Activated CD8-positive, alpha-beta T cell treated with anti-CD3 and anti-CD28 coated beads for 36 hours (primary cell): ENCODE results near the gene TNS4. TPM values are rescaled to one million over a fixed set of nuclear protein-coding genes. Genes with fewer than 3 reads are reported as not detected.

ENCODE experiments used
- ATAC-seq: fragments of 200-7000 bp; cut with Tn5 transposase; one replicate; pipeline ENCODE4 v1.10.0; 2021; ENCODE audit warnings: mild to moderate bottlenecking, moderate library complexity
- CTCF ChIA-PET: fragments of 350-600 bp; sonication (Branson Sonifier 250); formaldehyde crosslinking; loops from one replicate; lab custom pipeline; 2021; ENCODE audit warnings: antibody characterized with exemption; lab: Charles Lee
- POLR2A ChIA-PET: fragments of 350-600 bp; sonication (Branson Sonifier 250); formaldehyde crosslinking; loops from one replicate; lab custom pipeline; 2021; ENCODE audit warnings: antibody characterized with exemption; lab: Charles Lee
- DNase-seq: peaks from one replicate; pipeline ENCODE4 v3.0.0-alpha.2; 2020
- H3K27ac Mint-ChIP-seq: one replicate; pipeline ENCODE4 v1.8.0; 2021; ENCODE audit warnings: mild to moderate bottlenecking, mixed read lengths
- H3K27me3 Mint-ChIP-seq: one replicate; pipeline ENCODE4 v1.8.0; 2021; ENCODE audit warnings: mixed read lengths
- H3K36me3 Mint-ChIP-seq: one replicate; pipeline ENCODE4 v1.8.0; 2021; ENCODE audit warnings: low read depth, mixed read lengths
- H3K4me1 Mint-ChIP-seq: one replicate; pipeline ENCODE4 v1.8.0; 2021; ENCODE audit warnings: low read depth, mixed read lengths
- H3K4me3 Mint-ChIP-seq: one replicate; pipeline ENCODE4 v1.8.0; 2021; ENCODE audit warnings: mild to moderate bottlenecking, moderate library complexity, mixed read lengths
- H3K9me3 Mint-ChIP-seq: one replicate; pipeline ENCODE4 v1.8.0; 2021; ENCODE audit warnings: mixed read lengths
- CTCF ChIP-seq: fragments of 200-600 bp; IDR thresholded peaks from one replicate; pipeline ENCODE4 v1.8.0; 2022; ENCODE audit warnings: antibody characterized with exemption, mild to moderate bottlenecking
- intact Hi-C: fragments of 100-400 bp; cut with micrococcal nuclease; formaldehyde crosslinking; loops from one replicate; pipeline ENCODE4 v1.10.0; 2022
- total RNA-seq, 2 experiments: library from RNA; stranded (reverse); gene quantifications; one replicate each; pipeline ENCODE4 v1.2.3, GENCODE V29; 2021

TNS4 gene
- total RNA-seq, 2 experiments from 2014 or later = 5.8 to 6.3 TPM

- intact Hi-C loops = no loop called here
- Mint-ChIP-seq H3K4me1 (peaks cover 32% of the 10 kb centered on the region), H3K27ac (no peak overlapping the region), H3K27me3 (peaks cover 4% of the 10 kb centered on the region), H3K4me3 (no peak overlapping the region), H3K36me3 (no peaks in the 10 kb centered on the region), H3K9me3 (no peaks in the 10 kb centered on the region)
- POLR2A ChIA-PET = interaction anchor here (0.8 to 0.9 kb wide), 2 partner anchors 84 to 99 kb away, joined by 3 to 4 read pairs; no protein-coding TSS in a partner anchor
- no peak for ATAC-seq
- TF ChIP-seq CTCF = no peak
- DNase-seq = no peak
- CTCF ChIA-PET = interaction anchor here (0.8 to 7.0 kb wide), 4 partner anchors 28 to 113 kb away, joined by 3 to 34 read pairs (median 10); no protein-coding TSS in a partner anchor
Observed at GRCh38 chr17:40448213-40448638, 53.2 kb downstream of the TNS4 start.

- no peak for ATAC-seq
- intact Hi-C loops = no loop called here
- no peak overlapping the region for H3K27ac Mint-ChIP-seq
- no peak for TF ChIP-seq CTCF
- no peak for DNase-seq
- H3K9me3 Mint-ChIP-seq = no peaks in the 10 kb centered on the region
- H3K4me3 Mint-ChIP-seq = no peak overlapping the region
- peaks cover 32% of the 10 kb centered on the region for H3K4me1 Mint-ChIP-seq
- ChIA-PET CTCF (interaction anchor here (0.6 to 7.0 kb wide), 6 partner anchors 15 to 113 kb away, joined by 3 to 34 read pairs (median 8); no protein-coding TSS in a partner anchor), POLR2A (interaction anchor here (0.7 to 1.8 kb wide), 3 partner anchors 15 to 248 kb away, joined by 3 to 7 read pairs (median 4); no protein-coding TSS in a partner anchor)
- peaks cover 4% of the 10 kb centered on the region for H3K27me3 Mint-ChIP-seq
- H3K36me3 Mint-ChIP-seq = no peaks in the 10 kb centered on the region
Observed at GRCh38 chr17:40447806-40448205, 53.6 kb downstream of the TNS4 start.

GRCh38 chr17:40447148-40447644, 54.2 kb downstream of the TNS4 start:
- ChIA-PET CTCF (interaction anchor here (0.6 to 7.0 kb wide), 6 partner anchors 8 to 114 kb away, joined by 3 to 34 read pairs (median 8); no protein-coding TSS in a partner anchor), POLR2A (interaction anchor here (0.6 to 1.8 kb wide), 4 partner anchors 9 to 248 kb away, joined by 3 to 7 read pairs (median 4); no protein-coding TSS in a partner anchor)
- Mint-ChIP-seq H3K27ac (no peak overlapping the region), H3K9me3 (no peaks in the 10 kb centered on the region), H3K4me1 (peaks cover 32% of the 10 kb centered on the region), H3K36me3 (no peaks in the 10 kb centered on the region), H3K27me3 (peaks cover 7% of the 10 kb centered on the region), H3K4me3 (no peak overlapping the region)
- intact Hi-C loops = no loop called here
- DNase-seq = no peak
- no peak for ATAC-seq
- TF ChIP-seq CTCF = no peak

- Mint-ChIP-seq H3K9me3 (no peaks in the 10 kb centered on the region), H3K4me3 (no peak overlapping the region), H3K36me3 (no peaks in the 10 kb centered on the region), H3K4me1 (peaks cover 28% of the 10 kb centered on the region), H3K27ac (peak overlapping the region; percentile 38), H3K27me3 (peaks cover 7% of the 10 kb centered on the region)
- DNase-seq (no peak), ATAC-seq (no peak)
- ChIA-PET POLR2A (interaction anchor here (0.6 to 1.8 kb wide), 6 partner anchors 17 to 240 kb away, joined by 3 to 7 read pairs (median 4); no protein-coding TSS in a partner anchor), CTCF (interaction anchor here (0.9 to 8.6 kb wide), 5 partner anchors 13 to 89 kb away, joined by 3 to 97 read pairs (median 13); no protein-coding TSS in a partner anchor)
- intact Hi-C loops = no loop called here
- no peak for TF ChIP-seq CTCF
Observed at GRCh38 chr17:40445751-40446468, 55.5 kb downstream of the TNS4 start.
